Left lung (tissue), 10 donors: ENCODE measurements around the gene ABCB1. TPM values are rescaled to one million over a fixed set of nuclear protein-coding genes. Genes with fewer than 3 reads are reported as not detected.

Experiments used
- ATAC-seq: fragments of 200-7000 bp; cut with Tn5 transposase; one replicate; pipeline ENCODE4 v1.9.1; 2020; ENCODE audit warnings: moderate library complexity
- DNase-seq, 4 donors: peaks; one replicate each; pipeline ENCODE4 v3.0.0-alpha.2; 2013 to 2020
- H3K27ac ChIP-seq, 2 donors: fragments of 200-600 bp; sonication (generic) in 1 of 2; one replicate each; pipeline versions ENCODE4 v1.5.0 to v1.8.0; 2020 to 2021
- H3K27me3 ChIP-seq, 2 donors: fragments of 200-600 bp; sonication (generic) in 1 of 2; one replicate each; pipeline versions ENCODE4 v1.5.0 to v1.8.0; 2020 to 2021
- H3K36me3 ChIP-seq, 2 donors: fragments of 200-600 bp; sonication (generic) in 1 of 2; one replicate each; pipeline versions ENCODE4 v1.5.0 to v1.8.0; 2020 to 2021
- H3K4me1 ChIP-seq, 2 donors: fragments of 200-600 bp; one replicate each; pipeline ENCODE4 v1.8.0; 2021
- H3K4me3 ChIP-seq, 2 donors: fragments of 200-600 bp; sonication (generic) in 1 of 2; one replicate each; pipeline versions ENCODE4 v1.5.0 to v1.8.0; 2020 to 2021; ENCODE audit warnings: mild to moderate bottlenecking in 1 of 2
- H3K9me3 ChIP-seq, 2 donors: fragments of 200-600 bp; sonication (generic) in 1 of 2; one replicate each; pipeline versions ENCODE4 v1.5.0 to v1.8.0; 2020 to 2021
- intact Hi-C, 2 donors: fragments of 100-400 bp; cut with DNase I; formaldehyde crosslinking; loops; one replicate each; pipeline versions ENCODE4 v1.11.2 to v1.14.2; 2022
- polyA plus RNA-seq, 6 donors: library from polyadenylated mRNA; unstranded; fragments of 120-200 nt; gene quantifications; one replicate each; pipeline ENCODE4 v1.2.1, GENCODE V29; 2013; ENCODE audit not compliant: insufficient read length in 6 of 6
- total RNA-seq, 2 donors: library from RNA; stranded (reverse); fragmentation: NEBNext Ultra II Directional; extraction: Animal tissue kit (Norgen Biotek cat#: 25700); gene quantifications; one replicate each; pipeline ENCODE4 v1.2.1, GENCODE V29; 2021
- TF ChIP-seq, protein P1 (sequence below), 2 donors: fragments of 200-600 bp; sonication (generic) in 1 of 2; IDR thresholded peaks; one replicate each; pipeline versions ENCODE4 v1.5.0 to v1.8.0; 2021; ENCODE audit warnings: antibody characterized with exemption in 2 of 2
- donor health status: DM: no; HTN: yes; CAD: no.
- donor health status: DM: no; HTN: no; CAD: no.

The ABCB1 gene
- total and polyA plus RNA-seq, 8 donors, result 0.31 to 7.0 (median 1.0) TPM

DNA sequence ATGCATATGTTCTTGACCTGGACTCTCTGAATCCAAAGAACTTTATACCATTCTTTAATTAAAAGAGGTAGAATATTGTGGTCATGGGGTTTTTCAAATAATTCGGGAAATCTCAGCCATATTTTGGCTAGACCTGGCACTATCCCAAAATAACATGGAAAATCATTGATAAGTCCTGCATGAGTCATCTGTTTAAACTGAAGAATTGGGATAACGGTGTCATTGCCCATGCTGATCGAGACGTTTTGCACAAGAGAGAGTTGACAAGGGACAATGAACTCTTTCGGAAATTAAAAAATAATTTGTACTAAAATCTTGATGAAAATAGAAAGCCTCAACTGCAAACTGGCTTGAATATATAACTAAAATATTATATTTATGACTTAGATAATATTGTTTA, 105.3 kb downstream of the ABCB1 start:
- intact Hi-C loops, result no loop called here
- no peak for DNase-seq
- Histone ChIP-seq H3K9me3 (peaks cover 0 to 2% of the 10 kb centered on the region in 2 donors), H3K4me1 (no peaks in the 10 kb centered on the region), H3K27ac (no peak overlapping the region), H3K4me3 (no peak overlapping the region), H3K36me3 (no peaks in the 10 kb centered on the region), H3K27me3 (no peaks in the 10 kb centered on the region)
- ATAC-seq, result no peak
- TF ChIP-seq, protein P1, sequence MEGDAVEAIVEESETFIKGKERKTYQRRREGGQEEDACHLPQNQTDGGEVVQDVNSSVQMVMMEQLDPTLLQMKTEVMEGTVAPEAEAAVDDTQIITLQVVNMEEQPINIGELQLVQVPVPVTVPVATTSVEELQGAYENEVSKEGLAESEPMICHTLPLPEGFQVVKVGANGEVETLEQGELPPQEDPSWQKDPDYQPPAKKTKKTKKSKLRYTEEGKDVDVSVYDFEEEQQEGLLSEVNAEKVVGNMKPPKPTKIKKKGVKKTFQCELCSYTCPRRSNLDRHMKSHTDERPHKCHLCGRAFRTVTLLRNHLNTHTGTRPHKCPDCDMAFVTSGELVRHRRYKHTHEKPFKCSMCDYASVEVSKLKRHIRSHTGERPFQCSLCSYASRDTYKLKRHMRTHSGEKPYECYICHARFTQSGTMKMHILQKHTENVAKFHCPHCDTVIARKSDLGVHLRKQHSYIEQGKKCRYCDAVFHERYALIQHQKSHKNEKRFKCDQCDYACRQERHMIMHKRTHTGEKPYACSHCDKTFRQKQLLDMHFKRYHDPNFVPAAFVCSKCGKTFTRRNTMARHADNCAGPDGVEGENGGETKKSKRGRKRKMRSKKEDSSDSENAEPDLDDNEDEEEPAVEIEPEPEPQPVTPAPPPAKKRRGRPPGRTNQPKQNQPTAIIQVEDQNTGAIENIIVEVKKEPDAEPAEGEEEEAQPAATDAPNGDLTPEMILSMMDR (IDR thresholded peaks at IDR 0.05), result no peak

DNA sequence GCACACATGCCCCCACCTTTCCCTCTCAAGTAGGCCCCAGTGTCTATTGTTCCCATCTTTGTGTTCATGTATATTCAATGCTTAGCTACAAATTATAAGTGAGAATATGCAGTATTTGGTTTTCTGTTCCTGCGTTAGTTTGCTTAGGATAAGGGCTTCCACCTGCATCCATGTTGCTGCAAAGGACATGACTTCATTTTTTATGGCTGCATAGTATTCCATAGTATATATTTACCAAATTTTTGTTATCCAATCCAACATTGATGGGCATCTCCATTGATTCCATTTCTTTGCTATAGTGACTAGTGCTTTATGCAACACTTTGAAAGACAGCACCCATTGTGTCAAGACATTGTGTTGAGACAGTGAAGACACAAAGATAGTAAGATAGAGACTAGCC, 106.2 kb downstream of the ABCB1 start:
- no peak for DNase-seq
- TF ChIP-seq, protein P1 (IDR thresholded peaks at IDR 0.05), result no peak
- Histone ChIP-seq H3K36me3 (no peaks in the 10 kb centered on the region), H3K4me3 (no peak overlapping the region), H3K4me1 (no peaks in the 10 kb centered on the region), H3K27me3 (no peaks in the 10 kb centered on the region), H3K9me3 (peaks cover 0 to 2% of the 10 kb centered on the region in 2 donors), H3K27ac (no peak overlapping the region)
- intact Hi-C loops, result no loop called here
- no peak for ATAC-seq

DNA sequence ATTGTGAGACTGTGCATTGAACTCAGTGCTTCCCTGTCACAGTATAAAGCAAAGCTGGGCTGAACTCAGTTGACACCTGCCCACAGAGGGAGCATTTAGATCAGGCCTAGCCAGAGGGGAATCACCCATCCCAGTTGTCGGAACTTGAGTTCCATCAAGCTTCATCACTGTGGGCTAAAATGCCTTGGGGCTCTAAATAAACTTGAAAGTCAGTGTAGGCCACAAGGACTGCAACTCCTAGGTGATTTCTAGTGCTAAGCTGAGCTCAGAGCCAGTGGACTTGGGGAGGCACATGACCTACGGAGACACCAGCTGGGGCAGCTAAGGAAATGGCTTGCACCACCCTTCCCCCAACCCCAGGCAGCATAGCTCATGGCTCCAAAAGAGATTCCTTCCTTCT, 117.6 kb downstream of the ABCB1 start:
- H3K9me3 ChIP-seq, result no peaks in the 10 kb centered on the region
- no peak overlapping the region for H3K27ac ChIP-seq
- TF ChIP-seq, protein P1 (IDR thresholded peaks at IDR 0.05), result no peak
- ATAC-seq, result no peak
- intact Hi-C loops, result no loop called here
- H3K4me3 ChIP-seq, result no peak overlapping the region
- no peaks in the 10 kb centered on the region for H3K36me3 ChIP-seq
- no peak for DNase-seq
- no peaks in the 10 kb centered on the region for H3K4me1 ChIP-seq
- H3K27me3 ChIP-seq, result no peaks in the 10 kb centered on the region

DNA sequence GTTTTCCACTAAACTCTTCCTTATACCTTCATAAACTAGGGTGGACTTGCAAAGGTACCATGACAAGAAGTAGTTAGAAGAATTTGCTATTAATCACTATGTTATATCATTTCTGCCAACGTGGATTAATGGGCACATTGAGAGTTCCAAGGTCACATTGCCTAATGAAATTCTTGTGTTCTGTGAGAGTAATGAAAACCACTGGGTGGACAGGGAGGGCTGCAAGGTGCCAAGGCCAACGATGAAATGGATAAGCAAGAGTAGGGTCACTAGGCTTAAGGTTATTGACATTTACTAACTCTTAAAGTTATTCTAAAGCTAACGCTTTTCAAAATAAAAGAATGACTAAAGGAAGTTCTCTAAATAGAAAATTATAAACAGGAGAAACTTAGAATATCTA, 118.6 kb downstream of the ABCB1 start:
- ATAC-seq, result no peak
- Histone ChIP-seq H3K4me3 (no peak overlapping the region), H3K27ac (no peak overlapping the region), H3K9me3 (no peaks in the 10 kb centered on the region), H3K27me3 (peaks cover 0 to 5% of the 10 kb centered on the region in 2 donors), H3K4me1 (no peaks in the 10 kb centered on the region), H3K36me3 (no peaks in the 10 kb centered on the region)
- intact Hi-C loops, result no loop called here
- no peak for DNase-seq
- TF ChIP-seq, protein P1 (IDR thresholded peaks at IDR 0.05), result no peak

DNA sequence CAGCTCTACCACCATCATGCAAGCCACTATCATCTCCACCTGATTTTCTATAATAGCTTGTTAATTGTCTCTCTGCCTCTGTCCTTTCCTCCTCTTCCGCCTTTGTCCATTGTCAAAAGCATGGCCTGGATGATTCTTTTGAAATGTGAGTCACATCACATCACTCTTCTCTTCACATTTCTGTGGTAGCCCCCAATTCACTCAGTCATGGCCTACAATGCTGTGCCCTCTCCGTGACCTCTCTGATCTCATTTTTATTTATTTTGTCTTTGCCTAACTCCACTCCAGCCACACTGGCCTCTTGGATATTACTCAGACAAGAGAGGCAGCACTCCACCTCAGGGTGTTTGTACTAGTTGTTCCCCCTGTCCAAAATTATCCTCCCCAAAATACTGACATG, 120.3 kb downstream of the ABCB1 start:
- no peak for DNase-seq
- no peak overlapping the region for H3K4me3 ChIP-seq
- H3K36me3 ChIP-seq, result no peaks in the 10 kb centered on the region
- peaks cover 15 to 22% of the 10 kb centered on the region in 2 donors for H3K27me3 ChIP-seq
- ATAC-seq, result no peak
- peaks cover 0 to 6% of the 10 kb centered on the region in 2 donors for H3K4me1 ChIP-seq
- intact Hi-C loops, result no loop called here
- no peak overlapping the region for H3K27ac ChIP-seq
- no peaks in the 10 kb centered on the region for H3K9me3 ChIP-seq
- TF ChIP-seq, protein P1 (IDR thresholded peaks at IDR 0.05), result no peak
